ENCODE results near the gene MAGEF1.

MAGEF1 gene

GRCh38 chr3:184669578-184669977 lies 42.3 kb downstream of the MAGEF1 start:
- no peak for DNase-seq (ENCODE audit: low spot score)

- no peak for DNase-seq (ENCODE audit: low spot score)
Measured at GRCh38 chr3:184666442-184666841, 45.4 kb downstream of the MAGEF1 start.

DNA sequence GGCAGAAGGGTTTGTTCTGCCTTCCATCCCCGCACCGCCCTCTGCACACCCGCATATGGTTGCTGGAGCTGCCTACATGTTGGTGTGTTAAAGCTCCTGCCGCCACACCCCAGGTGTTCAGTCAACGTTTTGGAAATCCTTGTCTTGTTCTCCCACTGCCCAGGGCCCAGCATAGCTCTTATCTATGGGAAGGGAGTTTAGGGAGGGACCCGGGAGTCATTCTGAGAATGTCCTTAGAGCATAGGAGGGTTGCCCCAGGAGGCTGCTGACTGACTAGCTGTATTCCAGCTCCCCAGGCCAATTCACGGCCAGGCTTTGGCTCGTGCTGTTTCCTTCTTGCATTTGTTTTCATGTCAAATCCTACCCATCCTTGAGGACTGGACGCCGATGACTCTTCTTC lies 46.8 kb downstream of the MAGEF1 start:
- no peak for DNase-seq (ENCODE audit: low spot score)

DNA sequence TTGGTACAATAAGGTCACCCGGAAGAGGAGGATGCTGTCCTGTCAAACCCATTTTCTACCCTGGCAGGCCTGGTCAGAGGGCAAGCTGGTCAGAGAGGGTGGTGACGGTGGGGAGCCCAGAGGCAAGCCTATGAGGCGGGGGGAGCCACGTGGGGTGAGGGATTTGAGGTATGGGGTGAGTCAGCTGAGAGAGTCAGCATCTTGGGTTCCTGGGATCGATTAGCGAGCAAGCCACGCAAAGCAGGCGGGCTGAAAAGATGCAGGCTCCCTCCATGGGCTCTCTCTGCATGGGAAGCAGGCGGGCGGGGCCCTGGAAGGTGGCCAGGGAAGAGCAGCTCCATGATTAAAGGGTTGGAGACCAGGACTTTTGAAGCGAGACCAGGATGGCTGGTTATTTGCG lies 48.1 kb downstream of the MAGEF1 start:
- no peak for DNase-seq (ENCODE audit: low spot score)

DNA sequence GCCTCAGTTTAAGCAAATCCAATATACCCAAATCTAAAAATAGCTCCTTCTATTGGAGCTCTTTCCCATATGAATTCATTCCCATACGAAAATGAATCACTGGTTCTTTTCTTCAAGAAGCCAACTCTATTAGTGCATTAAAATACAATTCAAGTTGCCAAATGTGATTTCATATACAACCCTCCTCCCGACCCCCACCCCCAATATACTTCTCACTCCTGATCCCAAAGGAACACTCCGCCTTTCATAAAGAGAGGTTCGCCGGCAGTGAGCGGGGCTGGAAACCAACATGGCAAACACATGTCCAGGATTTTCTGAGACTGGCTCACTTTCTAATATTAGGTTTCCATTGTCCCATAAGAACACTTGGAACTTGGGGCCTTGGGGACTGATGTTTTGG lies 48.5 kb downstream of the MAGEF1 start:
- no peak for DNase-seq (ENCODE audit: low spot score)

DNA sequence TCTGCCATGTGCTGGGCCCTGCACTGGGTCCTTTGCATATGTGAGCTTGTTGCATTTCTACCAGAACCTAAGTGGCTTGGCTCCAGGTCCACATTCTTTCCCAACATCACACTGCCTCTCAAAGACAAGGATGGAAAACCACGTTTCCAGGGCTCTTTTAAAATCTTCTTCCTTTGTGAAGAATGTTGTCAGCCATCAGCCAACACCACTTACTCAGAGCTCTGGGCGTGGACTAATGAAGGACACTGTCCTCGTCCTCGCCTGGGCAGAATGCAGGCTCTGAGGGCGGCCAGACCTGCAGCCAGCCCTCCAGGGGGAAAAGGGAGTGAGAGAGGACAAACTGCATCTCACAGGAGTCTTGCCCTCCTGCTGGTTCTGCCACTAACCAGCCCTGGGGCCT lies 49.7 kb downstream of the MAGEF1 start:
- DNase-seq (ENCODE audit: low spot score) = no peak

GRCh38 chr3:184660931-184661330 lies 50.9 kb downstream of the MAGEF1 start:
- no peak for DNase-seq (ENCODE audit: low spot score)

Measured in CD4-positive, alpha-beta T cell treated with Interleukin-15 for 4 hours (primary cell).